H9 (cell line): ENCODE data around the gene RNF224. TPM values are rescaled to one million over a fixed set of nuclear protein-coding genes. Genes with fewer than 3 reads are reported as not detected.

Experiments used
- DNase-seq: peaks from one replicate; pipeline ENCODE4 v3.0.0-alpha.2; 2017
- H2AFZ ChIP-seq: one replicate; pipeline ENCODE4 v1.6.1; 2013; ENCODE audit warnings: mild to moderate bottlenecking, low read length, control low read depth, moderate library complexity
- H2AK5ac ChIP-seq: 2 replicates; pipeline ENCODE4 v1.6.1; 2013; ENCODE audit warnings: low read length, control low read depth, mixed read lengths; ENCODE audit not compliant: insufficient read length
- H2BK120ac ChIP-seq: one replicate; pipeline ENCODE4 v1.6.1; 2013; ENCODE audit warnings: low read depth, mild to moderate bottlenecking, low read length, control low read depth, inconsistent platforms; ENCODE audit not compliant: poor library complexity, severe bottlenecking
- H2BK12ac ChIP-seq: 2 replicates; pipeline ENCODE4 v1.6.1; 2013; ENCODE audit warnings: low read length, control low read depth, mixed read lengths, low read depth; ENCODE audit not compliant: insufficient read length
- H2BK15ac ChIP-seq: 2 replicates; pipeline ENCODE4 v1.6.1; 2013; ENCODE audit warnings: low read depth, low read length, control low read depth
- H2BK20ac ChIP-seq: one replicate; pipeline ENCODE4 v1.6.1; 2013; ENCODE audit warnings: low read depth, mild to moderate bottlenecking, low read length, control low read depth, inconsistent platforms; ENCODE audit not compliant: poor library complexity, severe bottlenecking
- H2BK5ac ChIP-seq: 2 replicates; pipeline ENCODE4 v1.6.1; 2013; ENCODE audit warnings: low read length, control low read depth, mixed read lengths; ENCODE audit not compliant: insufficient read length
- H3K14ac ChIP-seq: 2 replicates; pipeline ENCODE4 v1.6.1; 2013; ENCODE audit warnings: low read length, control low read depth; ENCODE audit not compliant: insufficient read depth
- H3K18ac ChIP-seq: 2 replicates; pipeline ENCODE4 v1.6.1; 2013; ENCODE audit warnings: low read depth, mild to moderate bottlenecking, mixed read lengths, low read length, control low read depth; ENCODE audit not compliant: insufficient read length
- H3K23ac ChIP-seq: 2 replicates; pipeline ENCODE4 v1.6.1; 2013; ENCODE audit warnings: low read length, control low read depth, mixed read lengths, low read depth; ENCODE audit not compliant: insufficient read length
- H3K23me2 ChIP-seq: 2 replicates; pipeline ENCODE4 v1.6.1; 2013; ENCODE audit warnings: low read depth, mild to moderate bottlenecking, mixed read lengths, low read length, control low read depth; ENCODE audit not compliant: insufficient read length, poor library complexity, severe bottlenecking
- H3K27ac ChIP-seq: 2 replicates; pipeline ENCODE4 v1.5.1; 2013; ENCODE audit warnings: low read length, control low read depth, mixed read lengths, low read depth; ENCODE audit not compliant: insufficient read length
- H3K27me3 ChIP-seq: 2 replicates; pipeline ENCODE4 v1.6.1; 2013; ENCODE audit warnings: low read length, control low read depth, inconsistent platforms; ENCODE audit not compliant: insufficient read depth
- H3K4ac ChIP-seq: 2 replicates; pipeline ENCODE4 v1.6.1; 2013; ENCODE audit warnings: low read depth, mild to moderate bottlenecking, control low read depth, inconsistent platforms, low read length, moderate library complexity
- H3K4me1 ChIP-seq: 2 replicates; pipeline ENCODE4 v1.6.1; 2013; ENCODE audit warnings: low read length, control low read depth, inconsistent platforms; ENCODE audit not compliant: insufficient read depth
- H3K4me2 ChIP-seq: 2 replicates; pipeline ENCODE4 v1.6.1; 2013; ENCODE audit warnings: low read length, control low read depth, mixed read lengths; ENCODE audit not compliant: insufficient read length, insufficient read depth
- H3K56ac ChIP-seq: 2 replicates; pipeline ENCODE4 v1.6.1; 2013; ENCODE audit warnings: low read depth, mild to moderate bottlenecking, mixed read lengths, low read length, control low read depth; ENCODE audit not compliant: insufficient read length
- H3K79me1 ChIP-seq: 2 replicates; pipeline ENCODE4 v1.6.1; 2013; ENCODE audit warnings: low read depth, mild to moderate bottlenecking, moderate library complexity, low read length, control low read depth, inconsistent platforms; ENCODE audit not compliant: insufficient read depth, poor library complexity, severe bottlenecking
- H3K79me2 ChIP-seq: 2 replicates; pipeline ENCODE4 v1.6.1; 2013; ENCODE audit warnings: low read length, control low read depth, inconsistent platforms; ENCODE audit not compliant: insufficient read depth
- H3K9ac ChIP-seq: 2 replicates; pipeline ENCODE4 v1.6.1; 2013; ENCODE audit warnings: low read length, control low read depth, mixed read lengths; ENCODE audit not compliant: insufficient read length; ENCODE audit errors: extremely low read depth
- H3K9me3 ChIP-seq: one replicate; pipeline ENCODE4 v1.6.1; 2013; ENCODE audit warnings: low read depth, low read length, inconsistent platforms; ENCODE audit not compliant: control insufficient read depth
- H3T11ph ChIP-seq: one replicate; pipeline ENCODE4 v1.6.1; 2013; ENCODE audit warnings: mild to moderate bottlenecking, low read length, control low read depth, inconsistent platforms
- H4K20me1 ChIP-seq: one replicate; pipeline ENCODE4 v1.6.1; 2013; ENCODE audit not compliant: control insufficient read depth, insufficient read length, insufficient read depth
- H4K5ac ChIP-seq: 2 replicates; pipeline ENCODE4 v1.6.1; 2013; ENCODE audit warnings: low read depth, mild to moderate bottlenecking, mixed read lengths, low read length, control low read depth; ENCODE audit not compliant: insufficient read length
- H4K8ac ChIP-seq: replicated peaks from 2 replicates; pipeline ENCODE4 v1.6.1; 2013; ENCODE audit warnings: low read length, control low read depth, mixed read lengths, low read depth; ENCODE audit not compliant: insufficient read length
- H4K91ac ChIP-seq: 2 replicates; pipeline ENCODE4 v1.6.1; 2013; ENCODE audit warnings: low read depth, mild to moderate bottlenecking, moderate library complexity, mixed read lengths, low read length, control low read depth; ENCODE audit not compliant: insufficient read length
- H3K27ac Mint-ChIP-seq, 3 experiments: 2 replicates in 2 of 3; 3 replicates in 1 of 3; pipeline ENCODE4 v1.8.0; 2020 to 2021; ENCODE audit warnings: mixed read lengths in 3 of 3, mild to moderate bottlenecking in 1 of 3, moderate library complexity in 1 of 3
- H3K27me3 Mint-ChIP-seq: 2 replicates; pipeline ENCODE4 v1.8.0; 2021; ENCODE audit warnings: low read depth, mild to moderate bottlenecking, moderate library complexity, mixed read lengths
- H3K36me3 Mint-ChIP-seq, 3 experiments: 2 replicates in 2 of 3; 3 replicates in 1 of 3; pipeline ENCODE4 v1.8.0; 2020 to 2021; ENCODE audit warnings: low read depth in 3 of 3, mixed read lengths in 3 of 3; ENCODE audit not compliant: insufficient read depth in 1 of 3
- H3K4me1 Mint-ChIP-seq, 2 experiments: 2 replicates each; pipeline ENCODE4 v1.8.0; 2020; ENCODE audit warnings: mixed read lengths in 2 of 2
- H3K4me3 Mint-ChIP-seq, 2 experiments: 2 replicates in 1 of 2; 3 replicates in 1 of 2; pipeline ENCODE4 v1.8.0; 2020 to 2021; ENCODE audit warnings: mild to moderate bottlenecking in 2 of 2, mixed read lengths in 2 of 2, moderate library complexity in 1 of 2
- H3K9me3 Mint-ChIP-seq, 2 experiments: 2 replicates in 1 of 2; 3 replicates in 1 of 2; pipeline ENCODE4 v1.8.0; 2020; ENCODE audit warnings: mild to moderate bottlenecking in 2 of 2, mixed read lengths in 2 of 2, moderate library complexity in 1 of 2
- CTCF ChIP-seq: fragments of 200-600 bp; sonication (generic); conservative IDR thresholded peaks from 3 replicates; pipeline ENCODE4 v1.8.0; 2021; ENCODE audit warnings: antibody characterized with exemption, mild to moderate bottlenecking
- WGBS: extraction: QIAGEN DNeasy Blood & Tissue Kit; methylation state at CpG from one replicate; pipeline ENCODE4 v1.1.7; 2013; ENCODE audit warnings: missing lambda C conversion rate, low lambda C conversion rate, mixed read lengths; ENCODE audit not compliant: insufficient read length; ENCODE audit errors: extremely low coverage; 5-methylcytosine and 5-hydroxymethylcytosine counted together
- total RNA-seq: library from RNA; stranded (reverse); gene quantifications from 2 replicates; pipeline ENCODE4 v1.2.1, GENCODE V29; 2021

RNF224 gene
- total RNA-seq, 1 experiment from 2014 or later: 0.15 TPM

- no peaks in the 10 kb centered on the region for H3K27me3 ChIP-seq
- no peak overlapping the region for H2AK5ac ChIP-seq
- WGBS: no CpG with 5 or more reads among the region's 31 CpGs
- no peak for DNase-seq
- TF ChIP-seq CTCF: no peak
- H3K18ac ChIP-seq: no peak overlapping the region
- H2BK15ac ChIP-seq: no peak overlapping the region
- H3K4ac ChIP-seq: no peak overlapping the region
- Mint-ChIP-seq H3K36me3 (no peaks in the 10 kb centered on the region), H3K27me3 (peaks cover 5% of the 10 kb centered on the region), H3K4me3 (no peak overlapping the region), H3K4me1 (peaks cover 3 to 7% of the 10 kb centered on the region in 2 experiments), H3K9me3 (no peaks in the 10 kb centered on the region), H3K27ac (no peak overlapping the region)
- no peaks in the 10 kb centered on the region for H3K79me2 ChIP-seq
- no peak overlapping the region for H3K4me2 ChIP-seq
- H2BK20ac ChIP-seq: no peak overlapping the region
- H3K14ac ChIP-seq: no peak overlapping the region
- no peak overlapping the region for H2BK120ac ChIP-seq
- H3K9ac ChIP-seq: no peak overlapping the region
- H4K8ac ChIP-seq: no peak overlapping the region
- H3K23me2 ChIP-seq: peaks cover 4% of the 10 kb centered on the region
- H4K5ac ChIP-seq: no peak overlapping the region
- H2BK5ac ChIP-seq: no peak overlapping the region
- no peak overlapping the region for H4K91ac ChIP-seq
- no peaks in the 10 kb centered on the region for H3K9me3 ChIP-seq
- no peaks in the 10 kb centered on the region for H3K4me1 ChIP-seq
- H4K20me1 ChIP-seq: no peaks in the 10 kb centered on the region
- no peak overlapping the region for H2AFZ ChIP-seq
- no peak overlapping the region for H2BK12ac ChIP-seq
- no peak overlapping the region for H3K27ac ChIP-seq
- no peak overlapping the region for H3K56ac ChIP-seq
- no peak overlapping the region for H3K23ac ChIP-seq
- H3T11ph ChIP-seq: no peak overlapping the region
- H3K79me1 ChIP-seq: no peaks in the 10 kb centered on the region
These were observed 2.8 kb downstream of the RNF224 start for GRCh38 chr9:137229903-137230704.
